Measurements from ENCODE around the gene ONECUT1. TPM values are rescaled to one million over a fixed set of nuclear protein-coding genes. Genes with fewer than 3 reads are reported as not detected.

The ONECUT1 gene
- total and polyA plus RNA-seq, 10 donors, result not detected

GRCh38 chr15:52730173-52730572 is 60.0 kb downstream of the ONECUT1 start:
- Histone ChIP-seq H3K4me1 (peaks cover 6 to 41% (median 20%) of the 10 kb centered on the region in 6 donors), H3K4me3 (no peak overlapping the region), H3K9me3 (no peaks in the 10 kb centered on the region), H3K27ac (peak overlapping the region in 7 of 8 donors; percentile 31 to 61 (median 49)), H3K27me3 (replicated peaks in 1 of 7) (no peaks in the 10 kb centered on the region), H3K36me3 (no peaks in the 10 kb centered on the region)
- WGBS, 5 donors, result 19 to 23% (median 21%) methylated on average over 4 of the region's 4 CpGs
- DNase-seq, result no peak
- peak in 1 of 11 experiments; percentile 7 for TF ChIP-seq CTCF (IDR thresholded peaks at IDR 0.05 in 8 of 11, conservative IDR thresholded peaks at IDR 0.05 in 3 of 11)
- TF ChIP-seq POLR2A (IDR thresholded peaks at IDR 0.05), result no peak
- peak in 1 of 3 donors; percentile 82 for TF ChIP-seq POLR2AphosphoS5 (IDR thresholded peaks at IDR 0.05)
- intact Hi-C loops (cut with DNase I; ENCODE audit: low total_unique reads), result loop anchor here (5.0 to 10.0 kb wide), 2 partner anchors 405 to 473 kb away; no protein-coding TSS in a partner anchor

GRCh38 chr15:52728899-52729298 is 61.2 kb downstream of the ONECUT1 start:
- Histone ChIP-seq H3K27ac (no peak overlapping the region), H3K36me3 (no peaks in the 10 kb centered on the region), H3K4me1 (peaks cover 6 to 39% (median 20%) of the 10 kb centered on the region in 6 donors), H3K9me3 (no peaks in the 10 kb centered on the region), H3K4me3 (no peak overlapping the region), H3K27me3 (replicated peaks in 1 of 7) (no peaks in the 10 kb centered on the region)
- TF ChIP-seq POLR2A (IDR thresholded peaks at IDR 0.05) (no peak), CTCF (IDR thresholded peaks at IDR 0.05 in 8 of 11, conservative IDR thresholded peaks at IDR 0.05 in 3 of 11) (no peak), POLR2AphosphoS5 (IDR thresholded peaks at IDR 0.05) (no peak)
- DNase-seq, result no peak
- 84 to 92% (median 87%) methylated on average over 2 of the region's 2 CpGs for WGBS, 5 donors
- intact Hi-C loops (cut with DNase I; ENCODE audit: low total_unique reads), result loop anchor here (5.0 kb wide), 1 partner anchor 52 kb away; the partner anchor contains the start of gene ATOSA

DNA sequence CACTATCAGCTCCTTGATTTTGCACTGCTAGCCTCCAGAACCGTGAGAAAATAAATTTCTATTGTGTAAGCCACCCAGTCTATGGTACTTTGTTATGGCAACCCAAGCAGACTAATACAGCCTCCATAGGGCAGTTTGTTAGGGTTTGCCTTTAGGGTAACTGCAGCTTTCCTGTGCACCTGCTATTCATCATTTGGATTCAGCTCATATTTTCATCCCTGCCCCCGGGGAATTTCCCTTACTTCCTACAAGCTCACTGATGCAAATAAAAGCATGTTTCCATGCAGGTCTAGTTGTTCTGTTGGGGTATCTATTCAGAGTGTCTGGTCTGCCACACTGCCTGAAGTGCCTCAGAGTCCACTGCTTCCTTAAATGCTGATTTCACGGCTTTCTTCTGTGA is 62.3 kb downstream of the ONECUT1 start:
- H3K4me3 ChIP-seq, result no peak overlapping the region
- TF ChIP-seq POLR2A (IDR thresholded peaks at IDR 0.05), result no peak
- TF ChIP-seq POLR2AphosphoS5 (IDR thresholded peaks at IDR 0.05), result no peak
- no peak for TF ChIP-seq CTCF (IDR thresholded peaks at IDR 0.05 in 8 of 11, conservative IDR thresholded peaks at IDR 0.05 in 3 of 11)
- 53 to 80% (median 72%) methylated on average over 3 of the region's 3 CpGs for WGBS, 5 donors
- H3K9me3 ChIP-seq, result no peaks in the 10 kb centered on the region
- peaks cover 6 to 29% (median 17%) of the 10 kb centered on the region in 6 donors for H3K4me1 ChIP-seq
- DNase-seq, result no peak
- H3K36me3 ChIP-seq, result no peaks in the 10 kb centered on the region
- H3K27me3 ChIP-seq (replicated peaks in 1 of 7), result no peaks in the 10 kb centered on the region
- intact Hi-C loops (cut with DNase I; ENCODE audit: low total_unique reads), result loop anchor here (5.0 kb wide), 1 partner anchor 51 kb away; the partner anchor contains the start of gene ATOSA
- H3K27ac ChIP-seq, result no peak overlapping the region

DNA sequence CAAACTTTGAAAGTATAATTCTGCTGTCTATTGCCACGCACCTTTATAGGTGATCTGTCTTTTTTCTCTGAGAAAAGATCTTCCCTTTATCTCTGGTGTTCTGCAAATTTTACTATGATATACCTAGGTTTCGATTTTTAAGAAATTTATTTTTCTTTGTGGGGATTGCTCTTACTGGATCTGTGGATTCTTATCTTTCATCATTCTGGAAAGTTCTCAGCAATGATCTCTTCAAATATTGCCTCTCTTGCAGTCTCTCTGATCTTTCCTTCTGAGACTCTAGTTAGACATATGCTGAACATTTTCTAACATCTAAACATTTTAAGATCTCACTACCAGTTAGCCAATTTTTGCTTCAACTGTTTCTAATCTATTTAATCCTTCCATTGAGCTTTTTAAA is 63.9 kb downstream of the ONECUT1 start:
- H3K4me3 ChIP-seq, result no peak overlapping the region
- H3K27ac ChIP-seq, result no peak overlapping the region
- H3K4me1 ChIP-seq, result peaks cover 6 to 25% (median 17%) of the 10 kb centered on the region in 6 donors
- intact Hi-C loops (cut with DNase I; ENCODE audit: low total_unique reads), result loop anchor here (5.0 kb wide), 1 partner anchor 49 kb away; the partner anchor contains the start of gene ATOSA
- no peak for TF ChIP-seq POLR2A (IDR thresholded peaks at IDR 0.05)
- TF ChIP-seq POLR2AphosphoS5 (IDR thresholded peaks at IDR 0.05), result no peak
- no peak for TF ChIP-seq CTCF (IDR thresholded peaks at IDR 0.05 in 8 of 11, conservative IDR thresholded peaks at IDR 0.05 in 3 of 11)
- no peaks in the 10 kb centered on the region for H3K9me3 ChIP-seq
- no peaks in the 10 kb centered on the region for H3K36me3 ChIP-seq
- WGBS, 5 donors, result 90 to 100% (median 99%) methylated on average over 2 of the region's 2 CpGs
- DNase-seq, result no peak
- H3K27me3 ChIP-seq (replicated peaks in 1 of 7), result no peaks in the 10 kb centered on the region
